Activated naive CD8-positive, alpha-beta T cell (primary cell): ENCODE measurements around the gene NFE2L3.
A peak's percentile ranks its signal among the peaks of the same experiment; 100 is the strongest.

Source experiments
- H3K27ac Mint-ChIP-seq: one replicate; pipeline ENCODE4 v1.8.0; 2021; ENCODE audit warnings: mixed read lengths
- H3K27me3 Mint-ChIP-seq: one replicate; pipeline ENCODE4 v1.8.0; 2021; ENCODE audit warnings: mixed read lengths
- H3K36me3 Mint-ChIP-seq: one replicate; pipeline ENCODE4 v1.8.0; 2021; ENCODE audit warnings: mixed read lengths
- H3K4me1 Mint-ChIP-seq: one replicate; pipeline ENCODE4 v1.8.0; 2021; ENCODE audit warnings: low read depth, mixed read lengths
- H3K4me3 Mint-ChIP-seq: one replicate; pipeline ENCODE4 v1.8.0; 2021; ENCODE audit warnings: mild to moderate bottlenecking, mixed read lengths
- H3K9me3 Mint-ChIP-seq: one replicate; pipeline ENCODE4 v1.8.0; 2021; ENCODE audit warnings: low read depth, mixed read lengths

NFE2L3 gene

DNA sequence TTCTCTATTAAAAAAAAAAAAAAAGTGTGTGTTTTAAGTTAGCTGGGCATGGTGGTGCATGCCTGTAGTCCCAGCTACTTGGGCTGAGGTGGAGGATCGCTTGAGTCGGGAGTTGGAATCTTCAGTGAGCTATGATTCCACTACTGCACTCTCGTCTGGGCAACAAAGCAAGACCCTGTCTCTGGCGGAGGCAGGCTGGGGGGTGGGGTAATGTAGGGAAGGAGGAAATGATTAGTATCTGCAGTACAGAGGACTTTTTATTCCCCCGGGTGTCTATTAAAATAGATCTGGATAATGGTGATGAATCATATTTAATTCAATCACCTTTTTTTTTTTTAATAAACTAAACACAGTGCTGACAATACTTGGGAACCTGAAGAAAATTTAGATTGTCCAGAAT is 56.0 kb downstream of the NFE2L3 start:
- H3K4me1 Mint-ChIP-seq: peaks cover 50% of the 10 kb centered on the region
- peaks cover 17% of the 10 kb centered on the region for H3K36me3 Mint-ChIP-seq
- H3K9me3 Mint-ChIP-seq: no peaks in the 10 kb centered on the region
- no peak overlapping the region for H3K4me3 Mint-ChIP-seq
- no peaks in the 10 kb centered on the region for H3K27me3 Mint-ChIP-seq
- no peak overlapping the region for H3K27ac Mint-ChIP-seq

DNA sequence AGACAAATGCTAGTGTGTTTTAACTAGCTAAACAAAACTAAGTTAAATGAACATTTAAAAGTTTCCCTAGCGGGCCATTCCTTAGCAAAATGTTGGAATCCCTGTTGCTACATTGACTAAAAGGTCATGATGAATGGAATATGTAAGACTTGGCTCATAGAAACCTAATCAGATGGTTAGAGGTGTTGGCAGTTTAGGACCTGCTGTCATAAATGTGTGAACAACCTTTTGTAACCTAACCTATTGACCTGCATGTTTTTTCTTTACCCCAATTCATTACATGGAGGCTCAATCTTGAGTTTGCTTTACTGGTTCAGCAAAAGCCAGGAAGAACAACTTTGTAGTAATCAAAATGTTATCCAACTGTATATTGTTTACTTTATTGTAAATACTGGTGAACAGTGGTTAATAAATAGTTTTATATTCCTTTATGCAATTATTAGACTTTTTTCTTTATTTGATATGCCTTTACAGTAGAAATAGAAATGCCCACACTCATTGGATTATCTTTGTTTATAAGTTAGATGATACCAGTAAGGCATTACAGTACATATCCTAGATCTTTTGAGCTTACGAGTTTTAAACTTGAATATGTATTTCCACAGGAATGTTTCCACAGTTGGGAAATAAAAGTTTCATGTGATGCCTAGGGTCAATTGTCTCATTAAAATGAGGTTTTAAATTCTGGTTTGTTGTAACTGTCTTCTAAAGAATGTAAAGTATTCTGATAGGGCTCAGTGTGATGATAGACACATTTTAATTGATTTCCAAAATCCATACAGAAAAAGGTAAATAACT is 61.1 kb downstream of the NFE2L3 start:
- H3K9me3 Mint-ChIP-seq: no peaks in the 10 kb centered on the region
- peaks cover 14% of the 10 kb centered on the region for H3K36me3 Mint-ChIP-seq
- no peak overlapping the region for H3K4me3 Mint-ChIP-seq

DNA sequence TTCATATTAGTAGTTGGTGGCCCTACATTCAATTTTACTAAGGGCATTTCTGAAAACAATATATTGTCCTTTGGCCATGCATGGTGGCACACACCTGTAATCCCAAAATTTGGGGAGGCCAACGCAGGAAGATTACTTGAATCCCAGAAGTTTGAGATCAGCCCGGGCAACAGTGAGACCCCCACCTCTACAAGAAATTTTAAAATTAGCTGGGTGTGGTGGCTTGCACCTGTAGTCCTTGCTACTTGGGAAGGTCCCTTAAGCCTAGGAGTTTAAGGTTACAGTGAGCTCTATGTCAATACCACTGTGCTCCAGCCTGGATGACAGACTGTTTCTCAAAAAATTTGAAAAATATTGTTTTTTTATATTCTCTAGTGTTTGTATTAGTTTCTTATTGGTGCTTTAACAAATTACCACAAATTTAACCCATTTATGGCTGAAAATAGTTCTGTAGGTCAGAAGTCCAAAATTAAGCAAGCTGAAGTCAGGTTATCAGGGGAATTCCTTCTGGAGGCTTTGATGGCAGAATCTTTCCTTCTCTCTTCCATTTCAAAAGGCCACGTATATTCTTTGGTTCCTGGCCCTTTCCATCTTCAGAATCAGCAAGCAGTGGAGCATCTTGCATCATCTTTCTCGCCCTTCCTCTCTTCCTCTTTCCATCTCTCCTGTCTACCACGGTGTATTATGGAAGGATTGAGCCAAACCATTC is 62.0 kb downstream of the NFE2L3 start:
- no peak overlapping the region for H3K4me3 Mint-ChIP-seq
- peaks cover 13% of the 10 kb centered on the region for H3K4me1 Mint-ChIP-seq
- H3K27me3 Mint-ChIP-seq: no peaks in the 10 kb centered on the region
- peak overlapping the region; percentile 11 for H3K27ac Mint-ChIP-seq
- H3K36me3 Mint-ChIP-seq: peaks cover 14% of the 10 kb centered on the region
- H3K9me3 Mint-ChIP-seq: no peaks in the 10 kb centered on the region

More for the DNA sequence above, 61.1 kb downstream of the NFE2L3 start:
- peaks cover 13% of the 10 kb centered on the region for H3K4me1 Mint-ChIP-seq
- H3K27ac Mint-ChIP-seq: no peak overlapping the region
- H3K27me3 Mint-ChIP-seq: no peaks in the 10 kb centered on the region

DNA sequence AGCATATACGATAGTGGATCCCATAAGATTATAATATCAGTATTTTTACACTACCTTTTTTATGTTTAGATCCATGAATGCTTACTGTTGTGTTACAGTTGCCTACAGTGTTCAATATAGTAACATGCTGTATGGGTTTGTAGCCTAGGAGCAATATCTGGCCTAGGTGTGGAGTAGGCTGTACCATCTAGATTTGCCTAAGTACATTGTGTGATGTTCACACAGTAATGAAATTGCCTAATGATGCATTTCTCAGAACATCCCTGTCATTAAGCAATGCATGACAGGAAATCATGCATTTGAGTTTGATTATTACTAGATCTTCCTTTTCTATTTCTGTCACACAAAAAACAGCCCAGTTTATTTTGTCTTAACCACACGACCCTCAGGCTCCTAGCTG is 64.1 kb downstream of the NFE2L3 start:
- H3K4me3 Mint-ChIP-seq: no peak overlapping the region
- H3K36me3 Mint-ChIP-seq: peaks cover 10% of the 10 kb centered on the region
- peaks cover 8% of the 10 kb centered on the region for H3K4me1 Mint-ChIP-seq
- no peak overlapping the region for H3K27ac Mint-ChIP-seq
- no peaks in the 10 kb centered on the region for H3K9me3 Mint-ChIP-seq
- H3K27me3 Mint-ChIP-seq: no peaks in the 10 kb centered on the region

DNA sequence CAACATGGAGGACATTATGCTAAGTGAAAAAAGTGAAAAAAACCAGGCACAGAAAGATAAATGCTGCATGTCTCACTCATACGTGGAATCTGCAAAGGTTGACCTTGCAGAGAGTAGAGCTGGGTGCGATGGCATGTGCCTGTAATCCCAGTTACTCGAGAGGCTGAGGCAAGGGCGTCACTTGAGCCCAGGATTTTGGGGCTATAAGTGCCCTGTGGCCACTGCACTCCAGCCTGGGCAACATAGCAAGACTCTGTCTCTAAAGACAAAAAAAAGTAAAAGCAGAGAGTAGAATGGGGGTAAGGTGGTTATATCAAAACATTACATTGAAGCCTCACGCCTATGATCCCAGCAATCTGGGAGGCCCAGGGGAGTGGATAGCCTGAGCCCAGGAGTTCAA is 72.4 kb downstream of the NFE2L3 start:
- H3K27me3 Mint-ChIP-seq: no peaks in the 10 kb centered on the region
- H3K4me1 Mint-ChIP-seq: no peaks in the 10 kb centered on the region
- no peaks in the 10 kb centered on the region for H3K36me3 Mint-ChIP-seq
- H3K4me3 Mint-ChIP-seq: no peak overlapping the region
- H3K9me3 Mint-ChIP-seq: no peaks in the 10 kb centered on the region
- H3K27ac Mint-ChIP-seq: no peak overlapping the region

DNA sequence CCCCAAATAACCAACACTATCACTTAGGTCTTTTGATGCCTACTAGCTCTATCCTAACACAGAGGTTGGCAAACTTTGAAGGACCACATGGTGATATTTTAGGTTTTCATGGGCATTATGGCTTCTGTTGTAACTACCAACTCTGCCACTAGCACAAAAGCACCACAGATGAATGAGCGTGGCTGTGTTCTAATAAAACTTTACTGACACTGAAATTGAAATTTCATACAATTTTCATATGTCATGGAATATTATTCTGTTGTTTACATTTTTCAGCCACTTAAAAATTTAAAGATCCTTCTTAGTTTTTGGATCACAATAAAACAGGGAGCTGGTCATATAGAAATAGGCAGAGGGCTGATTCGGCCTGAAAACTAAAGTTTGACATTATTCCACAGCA is 76.0 kb downstream of the NFE2L3 start:
- no peaks in the 10 kb centered on the region for H3K27me3 Mint-ChIP-seq

DNA sequence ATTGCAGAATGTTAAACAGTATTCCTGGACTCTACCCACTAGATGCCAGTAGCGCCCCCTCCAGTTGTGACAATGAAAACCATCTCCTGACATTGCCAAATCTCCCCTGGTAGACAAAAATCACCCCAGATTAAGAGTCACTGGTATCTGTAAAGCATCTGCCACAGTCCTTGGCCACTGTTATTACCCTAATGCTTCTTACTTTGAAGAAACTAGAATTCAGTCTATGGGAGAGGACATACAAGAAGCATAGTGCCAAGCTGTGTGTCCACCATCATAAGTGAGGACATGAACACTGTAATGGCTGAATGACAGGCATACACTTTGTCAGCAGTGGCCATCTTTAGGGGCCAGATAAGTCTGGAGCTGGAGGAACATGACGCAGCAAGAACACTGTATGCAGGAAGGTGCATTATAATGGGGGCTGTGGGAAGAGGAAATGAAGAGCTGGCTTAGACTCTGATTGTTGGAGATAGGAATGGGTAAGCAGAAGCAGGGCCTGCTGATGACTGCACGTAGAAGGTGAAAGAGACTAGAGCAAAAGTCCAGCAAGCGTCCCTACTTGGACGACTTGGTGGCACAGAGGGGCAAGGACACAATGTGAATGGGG is 82.0 kb downstream of the NFE2L3 start:
- H3K36me3 Mint-ChIP-seq: no peaks in the 10 kb centered on the region
- no peak overlapping the region for H3K27ac Mint-ChIP-seq
- H3K9me3 Mint-ChIP-seq: no peaks in the 10 kb centered on the region
- no peaks in the 10 kb centered on the region for H3K4me1 Mint-ChIP-seq
- no peaks in the 10 kb centered on the region for H3K27me3 Mint-ChIP-seq
- H3K4me3 Mint-ChIP-seq: no peak overlapping the region

More for the DNA sequence above, 76.0 kb downstream of the NFE2L3 start:
- Mint-ChIP-seq H3K4me1 (no peaks in the 10 kb centered on the region), H3K36me3 (no peaks in the 10 kb centered on the region), H3K9me3 (no peaks in the 10 kb centered on the region), H3K27ac (no peak overlapping the region), H3K4me3 (no peak overlapping the region)
